A549 (cell line): ENCODE results near the gene HEXD. TPM values are rescaled to one million over a fixed set of nuclear protein-coding genes. Genes with fewer than 3 reads are reported as not detected.

Experiments
- ATAC-seq, 2 experiments: fragments of 200-7000 bp in 1 of 2; fragments of >200 bp in 1 of 2; cut with Nextera tagmentation in 1 of 2; cut with Tn5 transposase in 1 of 2; 3 replicates each; pipeline versions ENCODE4 v1.8.0 to v1.9.1; 2018 to 2020; ENCODE audit warnings: mild to moderate bottlenecking in 1 of 2, moderate library complexity in 1 of 2
- CTCF ChIA-PET: fragments of 300-600 bp; sonication (Branson Sonifier 250); formaldehyde crosslinking; extraction: SDS; loops from one replicate; lab custom pipeline; 2021; ENCODE audit warnings: antibody characterized with exemption, inconsistent platforms; lab: Yijun Ruan, JAX
- POLR2A ChIA-PET: fragments of 350-600 bp; formaldehyde crosslinking; extraction: SDS; loops from one replicate; lab custom pipeline; 2021; ENCODE audit warnings: antibody characterized with exemption, inconsistent platforms; lab: Yijun Ruan, JAX
- DNase-seq, 2 experiments: peaks; one replicate each; pipeline versions ENCODE4 v3.0.0 to v3.0.0-alpha.2; 2011 to 2016; ENCODE audit warnings: low read depth in 1 of 2, low spot score in 1 of 2
- FAIRE-seq: peaks from 2 replicates; lab custom pipeline; 2011; peaks lifted over from hg19 to GRCh38; lab: Jason Lieb, UNC
- H3K27ac ChIP-seq, 2 experiments: fragments of >200 bp; sonication (Bioruptor Twin); formaldehyde crosslinking; 3 replicates each; pipeline ENCODE4 v1.5.1; 2016 to 2017
- H3K4me1 ChIP-seq: fragments of >200 bp; sonication (Bioruptor Twin); formaldehyde crosslinking; 3 replicates; pipeline ENCODE4 v1.6.1; 2016
- H3K4me2 ChIP-seq: fragments of >200 bp; sonication (Bioruptor Twin); formaldehyde crosslinking; 3 replicates; pipeline ENCODE4 v1.6.1; 2016
- H3K4me3 ChIP-seq: fragments of >200 bp; sonication (Bioruptor Twin); formaldehyde crosslinking; 3 replicates; pipeline ENCODE4 v1.5.1; 2016
- H3K9me3 ChIP-seq: fragments of >200 bp; sonication (Bioruptor Twin); formaldehyde crosslinking; 3 replicates; pipeline ENCODE4 v1.6.1; 2016
- ATOH8 ChIP-seq: fragments of 250-450 bp; sonication (Bioruptor Pico); IDR thresholded peaks from 2 replicates; pipeline ENCODE4 v1.5.0; 2020; ENCODE audit warnings: low read depth, mild to moderate bottlenecking, moderate library complexity
- CBX8 ChIP-seq: fragments of 200-600 bp; sonication (generic); IDR thresholded peaks from 2 replicates; pipeline ENCODE4 v1.6.1; 2016
- CHD2 ChIP-seq: fragments of 150-350 bp; IDR thresholded peaks from 2 replicates; pipeline ENCODE4 v1.6.1; 2014; ENCODE audit warnings: low read length; ENCODE audit not compliant: partially characterized antibody
- CHD4 ChIP-seq: fragments of 200-600 bp; sonication (generic); IDR thresholded peaks from 2 replicates; pipeline ENCODE4 v1.6.1; 2016; ENCODE audit warnings: antibody characterized with exemption, mild to moderate bottlenecking, borderline replicate concordance
- ELK1 ChIP-seq: fragments of 150-350 bp; IDR thresholded peaks from 2 replicates; pipeline ENCODE4 v1.6.1; 2014; ENCODE audit warnings: low read depth, mild to moderate bottlenecking, low read length
- ESRRA ChIP-seq: fragments of 150-350 bp; IDR thresholded peaks from 2 replicates; pipeline ENCODE4 v1.6.1; 2014; ENCODE audit warnings: mild to moderate bottlenecking, low read length, borderline replicate concordance
- FOSB ChIP-seq: fragments of 250-450 bp; sonication (Bioruptor Pico); IDR thresholded peaks from 2 replicates; pipeline ENCODE4 v1.5.0; 2020; ENCODE audit warnings: mild to moderate bottlenecking, moderate library complexity
- FOSL2 ChIP-seq, 2 experiments: fragments of 450-650 bp in 1 of 2; fragments of >200 bp in 1 of 2; sonication (Bioruptor Twin) in 1 of 2; formaldehyde crosslinking; IDR thresholded peaks; 2 replicates each; pipeline versions ENCODE4 v1.5.0 to v1.6.1; 2016 to 2020; ENCODE audit warnings: mild to moderate bottlenecking in 1 of 2, moderate library complexity in 1 of 2
- HEYL ChIP-seq: fragments of 250-450 bp; sonication (Bioruptor Pico); IDR thresholded peaks from 2 replicates; pipeline ENCODE4 v1.8.0; 2021; ENCODE audit warnings: mild to moderate bottlenecking, moderate library complexity
- HMGXB4 ChIP-seq: fragments of 250-450 bp; sonication (Bioruptor Pico); IDR thresholded peaks from 2 replicates; pipeline ENCODE4 v1.5.0; 2021; ENCODE audit warnings: mild to moderate bottlenecking, moderate library complexity, borderline replicate concordance
- HOXB13 ChIP-seq: fragments of 250-450 bp; sonication (Bioruptor Pico); IDR thresholded peaks from 2 replicates; pipeline ENCODE4 v1.5.0; 2020; ENCODE audit warnings: low read depth, mild to moderate bottlenecking, moderate library complexity
- JUN ChIP-seq, 2 experiments: fragments of >200 bp; sonication (Bioruptor Twin); formaldehyde crosslinking; IDR thresholded peaks; 2 replicates in 1 of 2; 3 replicates in 1 of 2; pipeline ENCODE4 v1.6.1; 2016 to 2017
- KDM1A ChIP-seq: fragments of 200-600 bp; sonication (generic); IDR thresholded peaks from 2 replicates; pipeline ENCODE4 v1.6.1; 2016; ENCODE audit warnings: low read depth, mild to moderate bottlenecking
- MAFK ChIP-seq: fragments of 450-650 bp; IDR thresholded peaks from 2 replicates; pipeline ENCODE4 v1.6.1; 2014; ENCODE audit not compliant: partially characterized antibody
- PHF8 ChIP-seq: fragments of 200-600 bp; sonication (generic); IDR thresholded peaks from 2 replicates; pipeline ENCODE4 v1.6.1; 2016; ENCODE audit warnings: low read depth, mild to moderate bottlenecking, antibody characterized with exemption, moderate library complexity, borderline replicate concordance
- POLR2A ChIP-seq: IDR thresholded peaks from 2 replicates; pipeline ENCODE4 v1.6.1; 2012; ENCODE audit warnings: mild to moderate bottlenecking, low read length
- POLR2AphosphoS2 ChIP-seq: conservative IDR thresholded peaks from 2 replicates; pipeline ENCODE4 v1.6.1; 2012; ENCODE audit warnings: low read length, improper control_type of control experiment, inconsistent platforms
- REST ChIP-seq: fragments of 200-600 bp; sonication (generic); IDR thresholded peaks from 2 replicates; pipeline ENCODE4 v1.6.1; 2016; ENCODE audit warnings: antibody characterized with exemption, mild to moderate bottlenecking, moderate library complexity
- SREBF2 ChIP-seq: fragments of 450-650 bp; IDR thresholded peaks from 2 replicates; pipeline ENCODE4 v1.6.1; 2014; ENCODE audit warnings: mild to moderate bottlenecking, moderate library complexity
- USF2 ChIP-seq: fragments of 450-650 bp; IDR thresholded peaks from 2 replicates; pipeline ENCODE4 v1.6.1; 2014; ENCODE audit warnings: antibody characterized with exemption
- ZFP36 ChIP-seq: fragments of 450-650 bp; IDR thresholded peaks from 2 replicates; pipeline ENCODE4 v1.6.1; 2014; ENCODE audit warnings: borderline replicate concordance; ENCODE audit not compliant: partially characterized antibody
- WGBS: methylation state at CpG from one replicate; pipeline ENCODE4 v1.1.6; 2017; ENCODE audit errors: missing lambda C conversion rate; 5-methylcytosine and 5-hydroxymethylcytosine counted together
- polyA plus RNA-seq, 4 experiments: library from polyadenylated mRNA; depleted of rRNA in 3 of 4; stranded (reverse); fragments of >200 nt; fragmentation: RNase III in 1 of 4; extraction: RNeasy Plus Mini Kit Qiagen cat#74134 plus additional on column Dnase treatment in 1 of 4; gene quantifications; 2 replicates in 3 of 4; 3 replicates in 1 of 4; pipeline ENCODE4 v1.2.3, GENCODE V29; 2011 to 2017

HEXD gene
- polyA plus RNA-seq, 2 of the 4 experiments (the other 2 are of a cell fraction) = 18.0 to 19.5 TPM

GRCh38 chr17:82475458-82475857 is 57.3 kb downstream of the HEXD start:
- no peak overlapping the region for H3K4me2 ChIP-seq
- no peak overlapping the region for H3K4me3 ChIP-seq
- H3K27ac ChIP-seq = no peak overlapping the region
- ChIA-PET POLR2A (no interaction called here), CTCF (interaction anchor here (1.0 to 2.6 kb wide), 4 partner anchors 9 to 68 kb away, joined by 3 to 8 read pairs (median 4); no protein-coding TSS in a partner anchor)
- FAIRE-seq = no peak
- no peak for DNase-seq
- WGBS = 94% methylated on average over 8 of the region's 8 CpGs
- no peaks in the 10 kb centered on the region for H3K9me3 ChIP-seq
- no peak for ATAC-seq
- H3K4me1 ChIP-seq = no peaks in the 10 kb centered on the region
- TF ChIP-seq USF2 (no peak), KDM1A (no peak), PHF8 (no peak), CHD4 (no peak), JUN (IDR thresholded peaks at IDR 0.05) (no peak), SREBF2 (no peak), MAFK (no peak), FOSL2 (IDR thresholded peaks at IDR 0.05) (no peak), FOSL2 (CRISPR knock-in tag; IDR thresholded peaks at IDR 0.05) (no peak)

- no peak for DNase-seq
- POLR2A ChIA-PET = no interaction called here
Observed at GRCh38 chr17:82477934-82478333, 59.8 kb downstream of the HEXD start.

GRCh38 chr17:82479602-82480001 is 61.5 kb downstream of the HEXD start:
- DNase-seq = no peak
- POLR2A ChIA-PET = no interaction called here
- CTCF ChIA-PET = interaction anchor here (1.1 to 4.3 kb wide), 5 partner anchors 15 to 74 kb away, joined by 3 to 31 read pairs (median 5); no protein-coding TSS in a partner anchor
- Histone ChIP-seq H3K4me2 (no peak overlapping the region), H3K4me3 (no peak overlapping the region), H3K9me3 (no peaks in the 10 kb centered on the region), H3K4me1 (no peaks in the 10 kb centered on the region), H3K27ac (no peak overlapping the region)
- WGBS = 85% methylated on average over 5 of the region's 5 CpGs
- no peak for ATAC-seq
- TF ChIP-seq CHD2 (no peak), ELK1 (no peak), FOSB (CRISPR knock-in tag) (no peak), POLR2AphosphoS2 (no peak), PHF8 (no peak)
- no peak for FAIRE-seq

More at GRCh38 chr17:82477934-82478333, 59.8 kb downstream of the HEXD start:
- CTCF ChIA-PET = interaction anchor here (1.1 to 4.3 kb wide), 4 partner anchors 51 to 125 kb away, joined by 3 to 22 read pairs (median 4); no protein-coding TSS in a partner anchor
- TF ChIP-seq MAFK (peak; percentile 58), HOXB13 (CRISPR knock-in tag) (no peak)
- Histone ChIP-seq H3K4me3 (no peak overlapping the region), H3K9me3 (no peaks in the 10 kb centered on the region), H3K4me1 (no peaks in the 10 kb centered on the region), H3K4me2 (no peak overlapping the region), H3K27ac (no peak overlapping the region)
- no peak for FAIRE-seq
- WGBS = 97% methylated on average over 8 of the region's 8 CpGs
- no peak for ATAC-seq

GRCh38 chr17:82480318-82480717 is 62.2 kb downstream of the HEXD start:
- FAIRE-seq (no peak), DNase-seq (no peak), ATAC-seq (no peak; a peak in 1 of 6 replicates)
- H3K9me3 ChIP-seq = no peaks in the 10 kb centered on the region
- WGBS = 90% methylated on average over 9 of the region's 9 CpGs
- no peak overlapping the region for H3K4me3 ChIP-seq
- H3K27ac ChIP-seq = no peak overlapping the region
- no peak for TF ChIP-seq ZFP36
- no peak for TF ChIP-seq ATOH8 (CRISPR knock-in tag)
- no peak for TF ChIP-seq ESRRA
- no peak for TF ChIP-seq POLR2A
- no peak for TF ChIP-seq REST
- no peak for TF ChIP-seq HEYL (CRISPR knock-in tag)
- TF ChIP-seq PHF8 = no peak
- no peak for TF ChIP-seq CBX8
- no peak for TF ChIP-seq HMGXB4
- TF ChIP-seq FOSB (CRISPR knock-in tag) = no peak
- POLR2A ChIA-PET = interaction anchor here (0.7 kb wide), 1 partner anchor 53 kb away, joined by 4 read pairs; no protein-coding TSS in a partner anchor
- H3K4me1 ChIP-seq = no peaks in the 10 kb centered on the region
- no peak overlapping the region for H3K4me2 ChIP-seq
- CTCF ChIA-PET = interaction anchor here (0.6 to 4.3 kb wide), 11 partner anchors 14 to 159 kb away, joined by 3 to 31 read pairs (median 4); no protein-coding TSS in a partner anchor
